ENCODE data around the gene UNC13D.

The UNC13D gene

DNA sequence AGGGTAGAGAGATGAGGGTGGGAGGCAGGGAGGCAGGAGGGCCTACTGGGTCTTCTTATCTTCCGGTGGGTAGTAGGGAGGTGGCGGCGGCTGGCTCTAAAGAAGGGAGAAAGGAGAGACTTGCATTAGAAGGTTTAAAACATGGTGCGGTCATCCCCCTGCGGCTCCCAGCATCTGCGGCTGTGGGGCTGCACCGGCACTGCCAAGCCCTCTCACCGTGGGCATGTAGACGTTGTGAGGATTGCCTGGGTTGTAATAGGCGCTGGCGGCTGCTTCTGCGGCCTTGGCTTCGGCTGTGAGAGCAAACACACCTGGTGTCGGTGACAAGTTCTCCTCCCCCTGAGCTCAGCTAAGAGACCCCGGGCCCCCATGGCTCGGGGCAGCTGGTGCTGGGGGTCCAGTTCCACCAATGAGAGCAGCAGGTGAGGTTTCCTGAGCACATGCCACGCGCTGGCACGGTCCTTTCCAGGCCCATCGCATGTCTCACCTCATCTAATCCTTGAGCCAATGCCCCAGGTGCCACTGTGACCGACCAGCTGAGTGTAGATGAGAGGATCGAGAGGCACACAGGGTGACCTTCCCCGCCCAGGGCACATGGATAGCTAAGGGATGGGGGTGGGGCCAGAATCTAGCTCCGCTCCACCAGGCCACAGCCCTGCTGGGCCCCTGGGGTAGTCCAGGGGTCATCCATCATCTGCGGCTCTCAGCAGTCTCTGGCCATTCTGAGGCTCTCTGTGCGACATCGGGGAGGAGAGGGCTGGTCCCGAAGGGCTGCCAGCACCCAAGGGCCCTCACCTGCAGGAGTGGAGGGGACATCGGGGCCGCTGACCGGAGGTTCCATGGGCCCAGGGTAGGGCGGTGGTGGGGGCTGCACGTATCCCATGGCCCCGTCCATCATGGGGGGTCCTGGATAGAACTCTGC lies 2.7 kb upstream of the UNC13D start:
- no peaks in the 10 kb centered on the region for H3K9me3 Mint-ChIP-seq
- no peaks in the 10 kb centered on the region for H3K27me3 Mint-ChIP-seq
- peaks cover 43% of the 10 kb centered on the region for H3K4me1 Mint-ChIP-seq
- no peak for ATAC-seq
- DNase-seq: no peak
- H3K27ac Mint-ChIP-seq: peak overlapping the region in 1 of 2 donors; percentile 59
- no peak overlapping the region for H3K4me3 Mint-ChIP-seq

DNA sequence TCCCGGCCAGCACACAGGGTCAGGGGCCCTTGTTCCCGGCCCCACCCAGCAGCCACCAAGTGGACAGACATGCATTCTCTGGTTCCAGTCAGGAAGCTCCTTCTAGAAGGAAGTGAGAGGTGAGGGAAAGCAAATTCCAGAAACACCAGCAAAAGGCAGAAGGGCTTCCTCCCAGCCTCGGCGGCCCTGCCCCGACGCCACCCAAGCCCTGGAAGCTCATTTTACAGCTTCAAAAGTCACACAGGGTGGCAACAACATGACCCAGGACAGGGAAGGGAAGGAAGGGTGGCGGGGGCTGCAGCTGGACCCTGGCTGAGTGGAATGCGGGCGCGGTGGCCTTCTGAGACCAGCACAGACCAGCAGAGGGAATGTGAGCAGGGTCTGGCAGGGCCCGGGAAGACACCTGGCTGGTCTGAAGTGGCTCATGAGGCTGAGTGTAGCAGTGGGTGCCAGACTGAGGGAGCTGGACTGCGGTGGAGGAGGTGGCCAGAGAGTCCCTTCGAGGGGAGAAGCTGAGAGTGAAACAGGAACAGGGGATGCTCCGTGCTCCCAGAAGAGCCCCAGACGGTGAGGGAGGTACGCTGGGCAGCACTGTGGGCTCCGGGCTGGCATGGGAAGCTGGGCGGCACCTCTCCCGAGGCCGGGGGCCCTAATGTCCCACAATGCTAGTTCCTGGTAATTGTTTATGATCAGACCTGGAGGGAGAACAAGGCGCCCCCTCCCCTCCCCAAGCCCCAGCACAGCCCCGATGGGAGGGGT lies 1.9 kb upstream of the UNC13D start:
- no peak overlapping the region for H3K4me3 Mint-ChIP-seq
- peak overlapping the region in 1 of 2 donors; percentile 92 for H3K27ac Mint-ChIP-seq

DNA sequence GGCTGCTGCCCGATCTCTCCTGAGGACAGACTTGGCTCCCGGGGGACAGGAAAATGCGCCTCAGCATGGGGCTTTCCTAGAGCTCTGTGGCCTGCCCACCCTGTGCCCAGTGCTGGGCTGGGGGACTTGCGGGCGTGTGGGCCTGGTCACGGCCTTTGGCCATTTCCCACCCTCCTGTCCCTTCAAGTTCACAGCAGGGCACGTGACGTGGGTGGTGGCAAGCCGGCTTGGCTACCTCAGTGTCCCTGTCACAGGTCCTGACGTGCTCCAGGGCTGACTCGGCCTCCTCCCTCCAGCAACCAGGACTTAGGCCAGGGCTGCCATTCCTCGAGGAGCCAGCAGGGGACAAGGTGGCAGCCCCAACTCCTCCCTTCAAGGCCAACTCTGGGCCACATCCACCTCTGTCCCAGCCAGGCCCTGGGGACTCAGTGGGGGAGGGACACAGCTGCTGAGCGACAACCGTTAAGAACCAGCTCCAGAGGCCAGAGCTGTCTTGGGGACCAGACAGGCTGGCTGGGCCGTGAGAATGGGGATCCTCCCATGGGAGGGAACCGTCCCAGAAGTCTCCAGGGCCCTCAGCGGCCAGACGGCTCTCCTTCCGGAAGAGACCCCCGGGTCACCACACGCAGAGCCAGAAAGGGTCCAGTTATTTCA lies 981 bp upstream of the UNC13D start:
- Mint-ChIP-seq H3K4me3 (peak overlapping the region; percentile 88 to 98), H3K27me3 (no peaks in the 10 kb centered on the region), H3K27ac (peak overlapping the region; percentile 59 to 61), H3K9me3 (no peaks in the 10 kb centered on the region), H3K4me1 (peaks cover 50% of the 10 kb centered on the region)
- ATAC-seq (peak; percentile 69), DNase-seq (peak; percentile 58 to 80)

More for the DNA sequence above, 1.9 kb upstream of the UNC13D start:
- H3K4me1 Mint-ChIP-seq: peaks cover 45% of the 10 kb centered on the region
- no peak for DNase-seq
- H3K27me3 Mint-ChIP-seq: no peaks in the 10 kb centered on the region
- H3K9me3 Mint-ChIP-seq: no peaks in the 10 kb centered on the region
- no peak for ATAC-seq

DNA sequence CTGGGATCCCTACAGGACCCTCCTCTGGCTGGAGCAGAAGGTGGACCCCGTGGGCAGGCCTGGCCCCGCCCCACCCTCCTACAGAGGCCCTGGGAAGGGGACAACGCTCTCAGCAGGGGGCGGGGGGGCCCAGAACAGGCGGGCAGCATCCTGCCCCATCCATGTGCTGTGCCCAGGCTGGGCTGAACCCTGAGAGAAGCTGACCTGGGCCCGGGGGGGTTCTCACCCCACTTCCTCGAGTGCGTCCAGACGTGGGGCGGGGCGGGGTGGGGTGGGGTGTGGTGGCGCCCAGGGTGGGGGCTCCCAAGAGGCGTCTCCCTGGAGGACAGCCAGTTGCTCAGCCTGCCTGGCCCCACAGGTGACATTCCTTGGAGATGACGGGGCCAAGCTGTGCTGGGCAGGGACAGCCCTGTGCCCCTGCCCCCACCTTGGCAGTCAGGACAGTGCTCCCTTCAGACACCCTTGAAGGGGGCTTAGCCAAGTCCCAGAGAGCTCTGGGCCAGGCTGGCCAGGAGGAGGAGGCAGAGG lies 390 bp upstream of the UNC13D start:
- ATAC-seq: peak; percentile 46
- Mint-ChIP-seq H3K27me3 (no peaks in the 10 kb centered on the region), H3K27ac (peak overlapping the region; percentile 99), H3K4me3 (peak overlapping the region; percentile 88 to 98), H3K4me1 (peaks cover 51% of the 10 kb centered on the region), H3K9me3 (no peaks in the 10 kb centered on the region)
- no peak for DNase-seq

DNA sequence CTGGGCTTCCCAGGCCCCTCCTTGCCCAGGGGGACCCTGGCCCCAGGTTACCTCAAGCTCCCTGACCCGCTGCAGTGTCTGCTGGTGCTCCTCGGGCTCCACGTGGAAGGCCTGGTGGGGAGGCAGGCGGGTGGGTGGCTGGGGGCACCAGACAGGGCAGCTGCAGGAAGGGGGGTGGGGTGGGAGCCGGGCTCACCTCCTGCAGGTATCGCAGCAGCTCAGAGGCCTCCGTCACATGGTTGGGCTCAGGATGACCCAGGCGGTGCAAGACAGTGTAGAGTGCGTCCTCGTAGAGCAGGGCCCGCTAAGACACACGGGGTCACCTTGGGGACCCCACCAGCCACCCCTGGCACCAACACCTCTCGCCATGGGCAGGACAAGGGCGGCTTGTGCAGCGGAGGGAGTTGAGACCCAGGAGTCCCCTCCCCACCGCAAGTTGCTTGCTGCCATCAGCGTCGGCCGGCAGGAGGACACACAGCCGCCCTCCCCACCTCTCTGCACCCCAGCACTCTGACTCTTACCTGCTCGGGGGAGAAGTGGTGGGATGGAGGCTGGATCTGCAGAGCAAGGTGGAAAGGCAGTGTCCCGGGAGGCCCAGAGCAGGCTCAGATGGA lies 1.1 kb downstream of the UNC13D start:
- Mint-ChIP-seq H3K4me1 (peaks cover 50% of the 10 kb centered on the region), H3K27ac (peak overlapping the region; percentile 91 to 99), H3K9me3 (no peaks in the 10 kb centered on the region), H3K27me3 (no peaks in the 10 kb centered on the region), H3K4me3 (peak overlapping the region; percentile 88 to 98)
- ATAC-seq (peak; percentile 44), DNase-seq (peak; percentile 29 to 52)

DNA sequence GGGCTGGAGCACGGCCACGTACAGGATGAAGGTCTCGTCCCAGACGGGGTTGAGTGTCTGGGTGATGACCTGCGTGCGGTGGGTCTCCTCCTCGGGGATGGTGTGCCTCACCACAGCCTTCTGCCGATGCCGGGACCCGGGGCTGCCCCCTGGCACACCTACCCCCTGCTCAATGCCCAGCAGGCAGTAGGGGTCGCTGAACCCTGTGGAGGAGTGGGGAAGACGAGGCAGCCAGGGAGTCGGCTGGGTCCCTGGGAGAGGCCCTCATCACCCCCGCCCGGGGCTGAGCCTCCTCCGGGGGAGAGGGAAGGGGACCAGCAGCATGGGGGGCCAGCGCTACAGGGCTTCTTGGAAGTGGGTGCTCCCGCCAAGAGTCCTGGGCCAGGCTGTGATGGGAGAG lies 1.8 kb downstream of the UNC13D start:
- Mint-ChIP-seq H3K4me1 (peaks cover 44% of the 10 kb centered on the region), H3K9me3 (no peaks in the 10 kb centered on the region), H3K27me3 (no peaks in the 10 kb centered on the region), H3K4me3 (peak overlapping the region; percentile 88 to 98), H3K27ac (peak overlapping the region in 1 of 2 donors; percentile 46)
- no peak for DNase-seq
- no peak for ATAC-seq

DNA sequence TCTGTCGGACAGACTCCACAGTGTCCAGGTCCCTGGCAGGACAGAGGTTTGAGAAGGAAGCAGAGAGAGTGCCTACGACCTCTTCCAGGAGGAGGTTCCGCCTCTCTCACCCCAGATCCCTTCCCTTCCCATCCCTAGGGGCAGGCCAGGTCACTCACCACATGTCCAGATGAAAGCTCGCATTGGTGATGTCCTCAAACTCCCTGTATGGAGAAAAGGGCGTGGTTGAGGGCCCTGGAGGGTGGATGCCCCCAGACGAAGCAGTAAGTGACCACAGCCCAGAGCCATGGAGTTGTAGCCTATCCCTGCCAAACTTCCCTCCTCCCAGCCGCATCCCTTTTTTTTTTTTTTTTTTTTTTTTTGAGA lies 3.4 kb downstream of the UNC13D start:
- no peaks in the 10 kb centered on the region for H3K27me3 Mint-ChIP-seq
- H3K27ac Mint-ChIP-seq: no peak overlapping the region
- H3K9me3 Mint-ChIP-seq: no peaks in the 10 kb centered on the region
- DNase-seq (no peak), ATAC-seq (no peak)
- peak overlapping the region in 1 of 2 donors; percentile 26 for H3K4me3 Mint-ChIP-seq
- H3K4me1 Mint-ChIP-seq: peaks cover 47% of the 10 kb centered on the region

DNA sequence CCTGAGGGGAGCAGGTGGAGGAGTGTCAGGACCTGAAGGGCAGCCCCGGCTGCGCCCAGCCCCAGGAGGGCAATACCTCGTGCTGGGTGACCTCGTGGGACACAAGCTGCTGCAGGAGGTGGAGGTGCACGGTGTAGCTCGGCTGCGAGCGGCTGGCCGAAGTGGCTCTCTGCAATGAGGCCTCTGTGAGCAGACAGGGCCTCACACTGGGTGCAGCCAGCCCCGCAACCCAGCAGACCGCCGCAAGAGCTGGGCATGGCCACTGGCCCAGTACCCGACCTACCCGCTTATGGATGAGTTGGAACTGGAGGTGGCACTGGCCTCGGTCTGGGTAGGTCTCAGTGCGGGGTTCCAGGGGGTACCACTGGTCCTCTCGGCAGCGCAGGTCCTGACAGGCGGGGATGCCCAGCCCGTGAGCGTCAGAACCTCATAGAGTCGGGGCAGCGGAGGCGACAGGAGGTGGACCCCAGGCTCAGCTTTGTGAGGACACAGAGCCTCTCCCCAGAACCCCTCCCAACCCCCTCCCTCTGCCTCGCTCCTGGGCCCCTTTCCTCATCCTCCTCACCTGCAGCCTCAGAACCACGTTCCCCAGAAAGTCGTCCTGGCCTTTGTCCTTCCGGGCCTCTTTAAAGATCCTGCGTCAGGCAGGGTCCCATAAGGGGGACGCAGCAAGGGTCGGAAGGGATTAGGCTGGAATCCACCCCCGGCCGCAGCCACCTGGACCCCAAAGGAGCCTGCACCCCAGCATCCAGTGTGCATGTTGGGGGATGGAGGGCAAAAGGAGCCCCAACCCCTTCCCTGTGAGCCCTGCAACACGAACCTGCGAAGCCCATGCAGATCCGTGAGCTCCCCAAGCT lies 4.0 kb downstream of the UNC13D start:
- no peak overlapping the region for H3K4me3 Mint-ChIP-seq
- peaks cover 47% of the 10 kb centered on the region for H3K4me1 Mint-ChIP-seq
- H3K27me3 Mint-ChIP-seq: no peaks in the 10 kb centered on the region
- no peak overlapping the region for H3K27ac Mint-ChIP-seq
- ATAC-seq (no peak), DNase-seq (no peak)
- H3K9me3 Mint-ChIP-seq: no peaks in the 10 kb centered on the region

DNA sequence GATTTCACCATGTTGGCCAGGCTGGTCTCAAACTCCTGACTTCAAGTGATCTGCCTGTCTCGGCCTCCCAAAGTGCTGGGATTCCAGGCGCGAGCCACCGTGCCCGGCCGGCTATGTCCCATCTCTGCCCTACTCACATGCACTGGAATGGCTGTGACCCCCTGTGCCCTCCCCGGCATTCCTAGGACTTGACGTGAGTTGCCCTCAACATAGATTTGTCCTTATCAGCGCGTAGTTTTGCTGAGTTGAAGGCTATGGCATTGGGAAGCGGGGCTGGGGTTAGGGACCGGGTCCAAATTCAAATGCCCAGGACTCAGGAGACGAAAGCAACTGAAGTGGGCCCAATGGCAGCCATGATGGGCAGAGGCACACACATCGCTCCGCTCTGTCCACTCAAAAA lies 5.8 kb downstream of the UNC13D start:
- Mint-ChIP-seq H3K9me3 (no peaks in the 10 kb centered on the region), H3K4me3 (no peak overlapping the region), H3K27me3 (no peaks in the 10 kb centered on the region), H3K4me1 (peaks cover 59% of the 10 kb centered on the region), H3K27ac (no peak overlapping the region)
- ATAC-seq (no peak), DNase-seq (no peak)

DNA sequence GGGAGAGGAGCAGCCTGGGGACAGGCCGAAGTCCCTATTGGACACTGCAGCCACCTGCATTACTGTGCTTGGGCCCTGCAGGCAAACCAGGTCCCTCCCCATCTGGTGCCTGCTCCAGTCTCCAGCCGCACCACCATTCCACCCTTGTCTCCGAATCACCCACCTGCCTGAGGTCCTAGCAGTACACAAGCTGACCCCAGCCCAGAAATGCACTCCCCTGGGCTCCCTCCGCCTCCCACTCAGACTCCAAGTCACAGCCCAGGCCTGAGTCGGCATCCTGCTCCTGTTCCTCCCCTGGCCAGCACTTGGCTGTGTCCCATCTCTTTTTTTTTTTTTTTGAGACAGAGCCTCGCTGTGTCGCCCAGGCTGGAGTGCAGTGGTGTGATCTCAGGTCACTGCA lies 6.3 kb downstream of the UNC13D start:
- no peak for ATAC-seq
- H3K27me3 Mint-ChIP-seq: no peaks in the 10 kb centered on the region
- H3K27ac Mint-ChIP-seq: peak overlapping the region in 1 of 2 donors; percentile 13
- H3K9me3 Mint-ChIP-seq: no peaks in the 10 kb centered on the region
- H3K4me3 Mint-ChIP-seq: no peak overlapping the region
- peaks cover 61% of the 10 kb centered on the region for H3K4me1 Mint-ChIP-seq
- no peak for DNase-seq

DNA sequence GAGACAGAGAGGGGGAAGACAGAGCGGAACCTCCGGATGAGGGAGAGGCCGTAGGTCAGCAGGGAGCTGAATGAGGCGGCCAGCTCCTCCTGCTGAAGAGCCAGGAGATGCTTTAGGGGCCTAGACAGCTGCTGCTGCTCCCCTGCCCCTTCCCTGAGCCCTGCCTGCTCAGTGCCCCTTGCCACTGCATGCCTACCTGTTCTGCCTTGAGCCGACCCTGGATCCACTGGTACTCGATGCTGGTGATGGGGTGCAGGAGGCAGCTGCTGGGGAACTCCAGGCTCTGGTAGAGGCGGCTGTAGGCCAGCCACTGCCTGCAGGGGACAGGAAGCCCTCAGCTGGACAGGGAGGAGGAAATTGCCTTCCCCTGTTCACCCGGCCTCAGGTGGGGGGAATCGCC lies 7.6 kb downstream of the UNC13D start:
- Mint-ChIP-seq H3K4me3 (no peak overlapping the region), H3K27ac (no peak overlapping the region), H3K9me3 (no peaks in the 10 kb centered on the region), H3K4me1 (peaks cover 63% of the 10 kb centered on the region), H3K27me3 (no peaks in the 10 kb centered on the region)
- ATAC-seq (no peak), DNase-seq (no peak)

DNA sequence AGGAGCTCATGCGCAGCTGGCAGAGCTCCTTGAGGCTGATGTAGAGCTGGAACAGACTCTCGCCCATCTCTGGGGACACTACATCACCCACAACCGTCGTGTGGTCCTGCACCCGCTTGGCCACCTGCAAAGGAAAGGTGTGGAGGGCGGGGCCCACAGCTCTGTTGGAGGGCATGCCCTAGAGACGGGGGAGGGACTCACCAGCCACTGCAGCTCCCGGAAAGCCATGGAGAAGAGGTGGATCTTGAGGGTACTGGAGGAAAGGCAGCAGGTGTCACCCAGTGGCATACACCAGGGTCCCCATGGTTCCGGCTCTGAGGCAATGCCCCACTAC lies 8.6 kb downstream of the UNC13D start:
- H3K4me1 Mint-ChIP-seq: peaks cover 71% of the 10 kb centered on the region

DNA sequence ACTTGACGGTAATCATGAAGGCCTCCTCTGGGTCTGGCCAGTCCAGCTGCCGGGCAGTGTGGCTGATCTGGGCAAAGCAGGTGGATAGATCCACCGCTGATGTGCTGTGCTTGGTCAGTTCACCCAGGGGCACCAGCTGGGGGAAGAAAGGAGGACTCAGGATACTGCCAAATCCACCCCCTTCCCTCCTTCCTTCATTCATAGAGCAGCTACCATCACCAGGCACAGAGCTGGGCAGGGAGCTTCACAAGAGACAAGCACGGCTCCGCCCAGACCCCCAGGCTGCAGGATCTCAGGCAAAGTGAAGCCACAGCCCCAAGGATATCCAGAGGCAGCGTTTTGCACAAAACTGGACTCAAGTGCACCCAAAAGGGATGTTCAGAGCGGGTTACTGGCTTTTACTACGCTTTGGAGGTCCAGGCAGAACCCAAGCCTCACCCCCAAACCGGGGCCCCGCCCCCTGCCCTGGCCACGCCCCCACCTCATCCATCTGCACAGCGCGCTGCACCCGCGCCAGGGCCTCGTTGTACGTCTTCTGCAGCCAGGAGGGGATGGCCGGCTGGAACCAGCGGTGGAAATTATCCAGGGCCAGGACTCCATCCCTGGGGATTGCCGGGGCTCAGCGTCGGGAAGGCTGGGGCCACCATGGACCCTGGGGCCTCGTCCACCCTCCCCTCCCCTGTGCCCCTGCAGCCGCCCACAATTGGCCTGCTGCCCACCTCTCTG lies 9.1 kb downstream of the UNC13D start:
- ATAC-seq (no peak), DNase-seq (no peak)
- Mint-ChIP-seq H3K4me1 (peaks cover 71% of the 10 kb centered on the region), H3K4me3 (no peak overlapping the region), H3K27ac (peak overlapping the region in 1 of 2 donors; percentile 7), H3K9me3 (no peaks in the 10 kb centered on the region), H3K27me3 (no peaks in the 10 kb centered on the region)

More for the DNA sequence above, 8.6 kb downstream of the UNC13D start:
- Mint-ChIP-seq H3K4me3 (no peak overlapping the region), H3K9me3 (no peaks in the 10 kb centered on the region), H3K27ac (no peak overlapping the region), H3K27me3 (no peaks in the 10 kb centered on the region)
- ATAC-seq (no peak), DNase-seq (no peak)

All from stimulated activated naive CD8-positive, alpha-beta T cell treated with anti-CD3 and anti-CD28 coated beads, Interleukin-15, amount 100 ng/mL, for 72 hours (primary cell).